CD14-positive monocyte (primary cell): Measurements from ENCODE around the gene MED10. TPM values are rescaled to one million over a fixed set of nuclear protein-coding genes. Genes with fewer than 3 reads are reported as not detected.

Experiments used
- DNase-seq, 3 donors: peaks; one replicate each; pipeline ENCODE4 v3.0.0-alpha.2; 2011 to 2022
- H2AFZ ChIP-seq: 2 replicates; pipeline ENCODE4 v1.6.0; 2012; ENCODE audit warnings: mild to moderate bottlenecking, low read depth, low read length, inconsistent platforms; ENCODE audit not compliant: insufficient read depth, poor library complexity, severe bottlenecking
- H3K27ac ChIP-seq, 2 donors: 1 replicate in 1 of 2; 2 replicates in 1 of 2; pipeline ENCODE4 v1.5.1; 2012 to 2013; ENCODE audit warnings: low read length in 2 of 2, control low read depth in 1 of 2, inconsistent platforms in 1 of 2, low read depth in 1 of 2, mild to moderate bottlenecking in 1 of 2
- H3K27me3 ChIP-seq, 2 donors: one replicate each; pipeline versions ENCODE4 v1.6.0 to v1.6.1; 2011 to 2013; ENCODE audit warnings: low read length in 2 of 2; ENCODE audit not compliant: control insufficient read depth in 2 of 2, insufficient read depth in 2 of 2
- H3K36me3 ChIP-seq, 2 donors: replicated peaks in 1 of 2; 1 replicate in 1 of 2; 2 replicates in 1 of 2; pipeline versions ENCODE4 v1.5.1 to v1.6.1; 2012 to 2013; ENCODE audit warnings: low read length in 2 of 2, control low read depth in 1 of 2, inconsistent platforms in 1 of 2, mild to moderate bottlenecking in 1 of 2; ENCODE audit not compliant: insufficient read depth in 2 of 2, control insufficient read depth in 1 of 2
- H3K4me1 ChIP-seq, 2 donors: 1 replicate in 1 of 2; 2 replicates in 1 of 2; pipeline versions ENCODE4 v1.5.1 to v1.6.1; 2012 to 2013; ENCODE audit warnings: low read length in 2 of 2, control low read depth in 1 of 2, inconsistent platforms in 1 of 2, mild to moderate bottlenecking in 1 of 2, moderate library complexity in 1 of 2; ENCODE audit not compliant: insufficient read depth in 2 of 2, control insufficient read depth in 1 of 2
- H3K4me2 ChIP-seq: replicated peaks from 2 replicates; pipeline ENCODE3; 2012; ENCODE audit warnings: low read length, moderate library complexity, mild to moderate bottlenecking; ENCODE audit not compliant: poor library complexity, severe bottlenecking; ENCODE audit errors: extremely low read depth
- H3K4me3 ChIP-seq, 3 experiments: fragments of 200-600 bp in 1 of 3; sonication (generic) in 1 of 3; replicated peaks in 1 of 3; 1 replicate in 2 of 3; 2 replicates in 1 of 3; pipeline ENCODE4 v1.5.1; 2011 to 2013; ENCODE audit warnings: low read length in 3 of 3, mild to moderate bottlenecking in 3 of 3, control low read depth in 2 of 3, low read depth in 2 of 3, inconsistent platforms in 1 of 3, moderate library complexity in 1 of 3
- H3K79me2 ChIP-seq: 2 replicates; pipeline ENCODE4 v1.6.0; 2012; ENCODE audit warnings: mild to moderate bottlenecking, control low read depth, inconsistent platforms, low read length, moderate library complexity; ENCODE audit not compliant: insufficient read depth
- H3K9ac ChIP-seq: 2 replicates; pipeline ENCODE4 v1.6.0; 2017; ENCODE audit warnings: low read length, mild to moderate bottlenecking; ENCODE audit not compliant: insufficient read depth, poor library complexity, severe bottlenecking
- H3K9me3 ChIP-seq, 2 donors: replicated peaks in 1 of 2; 1 replicate in 1 of 2; 2 replicates in 1 of 2; pipeline versions ENCODE4 v1.5.1 to v1.6.1; 2012 to 2013; ENCODE audit warnings: low read length in 2 of 2, control low read depth in 1 of 2; ENCODE audit not compliant: control insufficient read depth in 1 of 2, insufficient read depth in 1 of 2
- H4K20me1 ChIP-seq: 2 replicates; pipeline ENCODE4 v1.6.0; 2012; ENCODE audit warnings: mild to moderate bottlenecking, low read length, control low read depth, moderate library complexity; ENCODE audit not compliant: insufficient read depth
- H3K27ac Mint-ChIP-seq, 7 donors: one replicate each; pipeline ENCODE4 v1.8.0; 2020; ENCODE audit warnings: mild to moderate bottlenecking in 7 of 7, mixed read lengths in 7 of 7, moderate library complexity in 6 of 7, inconsistent platforms in 2 of 7
- H3K27me3 Mint-ChIP-seq, 3 donors: one replicate each; pipeline ENCODE4 v1.8.0; 2021 to 2022; ENCODE audit warnings: low read depth in 3 of 3, mild to moderate bottlenecking in 3 of 3, mixed read lengths in 3 of 3, moderate library complexity in 3 of 3, inconsistent platforms in 1 of 3
- H3K36me3 Mint-ChIP-seq, 2 donors: one replicate each; pipeline ENCODE4 v1.8.0; 2020; ENCODE audit warnings: mixed read lengths in 2 of 2, inconsistent platforms in 1 of 2, mild to moderate bottlenecking in 1 of 2
- H3K4me1 Mint-ChIP-seq: one replicate; pipeline ENCODE4 v1.8.0; 2020; ENCODE audit warnings: mild to moderate bottlenecking, mixed read lengths
- H3K4me3 Mint-ChIP-seq, 2 donors: one replicate each; pipeline ENCODE4 v1.8.0; 2020; ENCODE audit warnings: mild to moderate bottlenecking in 2 of 2, mixed read lengths in 2 of 2, moderate library complexity in 1 of 2
- H3K9me3 Mint-ChIP-seq, 7 donors: one replicate each; pipeline ENCODE4 v1.8.0; 2020 to 2022; ENCODE audit warnings: mixed read lengths in 7 of 7, mild to moderate bottlenecking in 6 of 7, moderate library complexity in 6 of 7, inconsistent platforms in 2 of 7
- WGBS: methylation state at CpG from one replicate; pipeline ENCODE4 v1.1.5; 2013; ENCODE audit warnings: missing lambda C conversion rate; ENCODE audit not compliant: insufficient coverage; 5-methylcytosine and 5-hydroxymethylcytosine counted together
- intact Hi-C, 2 donors: fragments of 100-400 bp; cut with micrococcal nuclease; formaldehyde crosslinking; loops; one replicate each; pipeline versions ENCODE4 v1.15.0 to v1.15.1; 2023
- polyA plus RNA-seq, 3 donors: library from polyadenylated mRNA; depleted of rRNA in 1 of 3; unstranded in 2 of 3; stranded (reverse) in 1 of 3; fragments of 300-500 nt in 2 of 3; fragments of >200 nt in 1 of 3; fragmentation: Illumina TruSeq in 2 of 3; gene quantifications; 1 replicate in 2 of 3; 2 replicates in 1 of 3; pipeline ENCODE4 v1.2.3, GENCODE V29; 2012 to 2021
- TF ChIP-seq, protein P1 (sequence below): fragments of 200-600 bp; IDR thresholded peaks from one replicate; pipeline ENCODE4 v1.8.0; 2022; ENCODE audit warnings: antibody characterized with exemption, mild to moderate bottlenecking

MED10 gene
- polyA plus RNA-seq, 3 donors: 27.6 to 47.8 (median 47.3) TPM

DNA sequence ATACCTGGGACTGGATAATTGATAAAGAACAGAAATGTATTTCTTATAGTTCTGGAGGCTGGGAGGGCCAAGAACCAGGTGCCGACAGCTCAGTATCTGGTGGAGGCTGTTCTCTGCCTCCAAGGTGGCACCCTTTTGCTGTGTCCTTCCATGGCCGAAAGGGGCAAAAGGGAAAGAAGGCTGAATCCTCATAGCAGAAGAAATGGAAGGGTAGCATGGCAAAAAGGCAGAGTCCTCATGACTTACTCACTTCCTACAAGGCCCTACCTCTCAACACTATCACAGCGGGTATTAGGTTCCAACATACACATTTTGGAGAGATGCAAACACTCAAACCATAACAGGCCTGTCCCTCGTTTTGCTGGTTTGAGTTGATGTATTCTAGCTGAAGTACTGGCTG, 25.1 kb upstream of the MED10 start:
- no peak overlapping the region for H2AFZ ChIP-seq
- no peaks in the 10 kb centered on the region for H3K27me3 ChIP-seq
- intact Hi-C loops: no loop called here
- H3K36me3 ChIP-seq: no peaks in the 10 kb centered on the region
- H4K20me1 ChIP-seq: no peaks in the 10 kb centered on the region
- no peak overlapping the region for H3K9ac ChIP-seq
- H3K27ac ChIP-seq: no peak overlapping the region
- Mint-ChIP-seq H3K4me1 (no peaks in the 10 kb centered on the region), H3K9me3 (peaks cover 0 to 2% (median 0%) of the 10 kb centered on the region in 7 donors), H3K4me3 (no peak overlapping the region), H3K27ac (no peak overlapping the region), H3K27me3 (peaks cover 2 to 10% (median 6%) of the 10 kb centered on the region in 3 donors), H3K36me3 (no peaks in the 10 kb centered on the region)
- H3K4me1 ChIP-seq: no peaks in the 10 kb centered on the region
- TF ChIP-seq, protein P1, sequence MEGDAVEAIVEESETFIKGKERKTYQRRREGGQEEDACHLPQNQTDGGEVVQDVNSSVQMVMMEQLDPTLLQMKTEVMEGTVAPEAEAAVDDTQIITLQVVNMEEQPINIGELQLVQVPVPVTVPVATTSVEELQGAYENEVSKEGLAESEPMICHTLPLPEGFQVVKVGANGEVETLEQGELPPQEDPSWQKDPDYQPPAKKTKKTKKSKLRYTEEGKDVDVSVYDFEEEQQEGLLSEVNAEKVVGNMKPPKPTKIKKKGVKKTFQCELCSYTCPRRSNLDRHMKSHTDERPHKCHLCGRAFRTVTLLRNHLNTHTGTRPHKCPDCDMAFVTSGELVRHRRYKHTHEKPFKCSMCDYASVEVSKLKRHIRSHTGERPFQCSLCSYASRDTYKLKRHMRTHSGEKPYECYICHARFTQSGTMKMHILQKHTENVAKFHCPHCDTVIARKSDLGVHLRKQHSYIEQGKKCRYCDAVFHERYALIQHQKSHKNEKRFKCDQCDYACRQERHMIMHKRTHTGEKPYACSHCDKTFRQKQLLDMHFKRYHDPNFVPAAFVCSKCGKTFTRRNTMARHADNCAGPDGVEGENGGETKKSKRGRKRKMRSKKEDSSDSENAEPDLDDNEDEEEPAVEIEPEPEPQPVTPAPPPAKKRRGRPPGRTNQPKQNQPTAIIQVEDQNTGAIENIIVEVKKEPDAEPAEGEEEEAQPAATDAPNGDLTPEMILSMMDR: no peak
- no peak overlapping the region for H3K4me2 ChIP-seq
- no peak for DNase-seq
- H3K79me2 ChIP-seq: no peaks in the 10 kb centered on the region
- WGBS: 100% methylated on average over 1 of the region's 4 CpGs
- H3K4me3 ChIP-seq: no peak overlapping the region
- no peaks in the 10 kb centered on the region for H3K9me3 ChIP-seq

DNA sequence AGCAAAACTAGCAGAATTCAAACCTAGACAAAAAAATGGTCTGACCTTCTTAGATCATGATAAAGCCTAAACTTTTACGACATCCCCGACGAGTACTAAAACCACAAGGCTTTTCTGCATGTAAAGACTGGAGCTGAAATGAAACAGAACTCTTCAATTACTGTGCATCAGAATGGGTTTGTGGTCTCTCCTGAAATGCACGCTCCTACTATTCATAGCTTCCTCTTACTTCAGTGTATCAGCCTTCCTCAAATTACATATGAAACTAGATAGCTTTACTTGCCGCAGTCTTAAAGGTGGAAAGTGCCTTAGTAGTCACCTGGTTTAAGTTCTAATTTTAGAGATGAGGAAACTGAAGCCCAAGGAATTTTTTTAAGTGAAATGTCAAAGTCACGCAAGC, 24.6 kb upstream of the MED10 start:
- H3K27ac ChIP-seq: no peak overlapping the region
- TF ChIP-seq, protein P1: no peak
- no peaks in the 10 kb centered on the region for H3K9me3 ChIP-seq
- H3K4me2 ChIP-seq: no peak overlapping the region
- Mint-ChIP-seq H3K36me3 (no peaks in the 10 kb centered on the region), H3K27me3 (peaks cover 2 to 10% (median 6%) of the 10 kb centered on the region in 3 donors), H3K27ac (no peak overlapping the region), H3K4me3 (no peak overlapping the region), H3K9me3 (peaks cover 0 to 2% (median 0%) of the 10 kb centered on the region in 7 donors), H3K4me1 (no peaks in the 10 kb centered on the region)
- no peaks in the 10 kb centered on the region for H3K4me1 ChIP-seq
- H3K4me3 ChIP-seq: no peak overlapping the region
- H3K79me2 ChIP-seq: no peaks in the 10 kb centered on the region
- no peaks in the 10 kb centered on the region for H4K20me1 ChIP-seq
- H3K36me3 ChIP-seq: no peaks in the 10 kb centered on the region
- intact Hi-C loops: no loop called here
- no peaks in the 10 kb centered on the region for H3K27me3 ChIP-seq
- WGBS: 100% methylated on average over 1 of the region's 6 CpGs
- no peak overlapping the region for H2AFZ ChIP-seq
- no peak overlapping the region for H3K9ac ChIP-seq
- DNase-seq: no peak
